ENCODE results near the gene BACH2.

DNA sequence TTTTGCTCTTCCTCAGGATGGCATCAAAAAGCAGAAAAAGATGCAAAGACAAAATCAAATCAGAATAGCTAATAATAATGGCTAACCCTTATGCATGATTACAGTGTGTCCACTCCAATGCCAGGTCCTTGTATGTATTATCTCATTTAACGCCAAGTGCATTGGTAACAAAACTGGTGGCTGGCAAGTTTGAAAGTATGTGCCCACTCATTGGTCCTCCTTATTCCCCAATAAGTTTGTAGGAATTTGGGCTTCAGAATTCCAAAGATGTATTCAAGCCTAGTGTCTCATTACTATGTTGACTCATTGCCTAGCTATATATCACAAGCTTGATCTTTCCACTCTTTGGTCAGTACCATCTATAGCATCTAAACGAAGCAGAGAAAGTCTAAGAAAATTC is 205.8 kb downstream of the BACH2 start:
- no peak for TF ChIP-seq RFX5 (IDR thresholded peaks at IDR 0.05; ENCODE audit: low read depth, low read length)
- TF ChIP-seq, protein P1, sequence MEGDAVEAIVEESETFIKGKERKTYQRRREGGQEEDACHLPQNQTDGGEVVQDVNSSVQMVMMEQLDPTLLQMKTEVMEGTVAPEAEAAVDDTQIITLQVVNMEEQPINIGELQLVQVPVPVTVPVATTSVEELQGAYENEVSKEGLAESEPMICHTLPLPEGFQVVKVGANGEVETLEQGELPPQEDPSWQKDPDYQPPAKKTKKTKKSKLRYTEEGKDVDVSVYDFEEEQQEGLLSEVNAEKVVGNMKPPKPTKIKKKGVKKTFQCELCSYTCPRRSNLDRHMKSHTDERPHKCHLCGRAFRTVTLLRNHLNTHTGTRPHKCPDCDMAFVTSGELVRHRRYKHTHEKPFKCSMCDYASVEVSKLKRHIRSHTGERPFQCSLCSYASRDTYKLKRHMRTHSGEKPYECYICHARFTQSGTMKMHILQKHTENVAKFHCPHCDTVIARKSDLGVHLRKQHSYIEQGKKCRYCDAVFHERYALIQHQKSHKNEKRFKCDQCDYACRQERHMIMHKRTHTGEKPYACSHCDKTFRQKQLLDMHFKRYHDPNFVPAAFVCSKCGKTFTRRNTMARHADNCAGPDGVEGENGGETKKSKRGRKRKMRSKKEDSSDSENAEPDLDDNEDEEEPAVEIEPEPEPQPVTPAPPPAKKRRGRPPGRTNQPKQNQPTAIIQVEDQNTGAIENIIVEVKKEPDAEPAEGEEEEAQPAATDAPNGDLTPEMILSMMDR (IDR thresholded peaks at IDR 0.05 in 2 of 3, conservative IDR thresholded peaks at IDR 0.05 in 1 of 3; ENCODE audit: control insufficient read depth in 2 of 3, extremely low read depth in 1 of 3, insufficient read depth in 1 of 3, low read depth in 3 of 3, low read length in 3 of 3) = no peak
